NCI-H1694 treated with DMSO at 0.1 percent for 48 hours (cell line): ENCODE data around the gene CTNNBIP1.
"Not testable (repeated sequence)": the region's sequence is repeated elsewhere in the genome, so short reads cannot be mapped to it uniquely, and the experiment has no call there.

Experiments
- DNase-seq: peaks from one replicate; lab custom pipeline; 2025; lab: John Stamatoyannopoulos, UW

CTNNBIP1 gene

GRCh38 chr1:9827558-9828185 lies 82.4 kb downstream of the CTNNBIP1 start:
- DNase-seq: no peak

- no peak for DNase-seq
Observed at GRCh38 chr1:9826616-9827015, 83.5 kb downstream of the CTNNBIP1 start.

GRCh38 chr1:9826087-9826486 lies 84.0 kb downstream of the CTNNBIP1 start:
- DNase-seq: no peak

GRCh38 chr1:9825093-9826074 lies 84.7 kb downstream of the CTNNBIP1 start:
- no peak for DNase-seq

GRCh38 chr1:9824702-9825089 lies 85.4 kb downstream of the CTNNBIP1 start:
- no peak for DNase-seq

GRCh38 chr1:9823943-9824701 lies 85.9 kb downstream of the CTNNBIP1 start, which contains the start of gene CLSTN1:
TSS of gene CLSTN1 (minus strand) at chr1:9823965. CDS start at chr1:9823733, 232 bp downstream.
- peak; percentile 37 for DNase-seq

- DNase-seq: no peak
Observed at GRCh38 chr1:9823693-9823942, 86.5 kb downstream of the CTNNBIP1 start.

- DNase-seq: no peak
Observed at GRCh38 chr1:9822897-9823692, 87.0 kb downstream of the CTNNBIP1 start.

GRCh38 chr1:9822490-9822889 lies 87.6 kb downstream of the CTNNBIP1 start:
- DNase-seq: no peak

GRCh38 chr1:9821710-9822109 lies 88.4 kb downstream of the CTNNBIP1 start:
- DNase-seq: no peak

- DNase-seq: no peak
Observed at GRCh38 chr1:9820521-9820920, 89.5 kb downstream of the CTNNBIP1 start.

GRCh38 chr1:9817734-9818133 lies 92.3 kb downstream of the CTNNBIP1 start:
- no peak for DNase-seq

GRCh38 chr1:9816199-9816598 lies 93.9 kb downstream of the CTNNBIP1 start:
- DNase-seq: no peak

GRCh38 chr1:9815150-9815549 lies 94.9 kb downstream of the CTNNBIP1 start:
- no peak for DNase-seq

- DNase-seq: no peak
Observed at GRCh38 chr1:9814619-9815018, 95.5 kb downstream of the CTNNBIP1 start.

GRCh38 chr1:9811239-9811966 lies 98.7 kb downstream of the CTNNBIP1 start:
- DNase-seq: no peak

- DNase-seq: no peak
Observed at GRCh38 chr1:9809100-9809510, 101.0 kb downstream of the CTNNBIP1 start.

GRCh38 chr1:9808459-9808858 lies 101.6 kb downstream of the CTNNBIP1 start:
- no peak for DNase-seq

- DNase-seq: no peak
Observed at GRCh38 chr1:9807541-9807940, 102.5 kb downstream of the CTNNBIP1 start.

GRCh38 chr1:9805972-9806371 lies 104.1 kb downstream of the CTNNBIP1 start:
- DNase-seq: not testable (repeated sequence)

- no peak for DNase-seq
Observed at GRCh38 chr1:9805006-9805508, 105.0 kb downstream of the CTNNBIP1 start.
